ENCODE results near the gene TBL3. TPM values are rescaled to one million over a fixed set of nuclear protein-coding genes. Genes with fewer than 3 reads are reported as not detected.
A peak's percentile ranks its signal among the peaks of the same experiment; 100 is the strongest.

Gene TBL3
- total and polyA plus RNA-seq, 9 of the 15 experiments (the other 6 are each of a cell fraction or from before 2014, with no cell fraction given), result 0.97 to 117 (median 24.5) TPM

- TF ChIP-seq ZBTB2 (IDR thresholded peaks at IDR 0.05) (no peak), HDAC3 (IDR thresholded peaks at IDR 0.05; ENCODE audit: borderline replicate concordance, partially characterized antibody) (no peak), GABPA (tag; conservative IDR thresholded peaks at IDR 0.05; ENCODE audit: low read depth) (peak; percentile 66), U2AF2 (optimal IDR thresholded peaks at IDR 0.05; ENCODE audit: low read depth, low read length) (no peak), HNRNPLL (IDR thresholded peaks at IDR 0.05; ENCODE audit: low read depth, low read length, poor library complexity, severe bottlenecking) (peak; percentile 93), NFATC3 (IDR thresholded peaks at IDR 0.05) (no peak), ZNF253 (CRISPR knock-in tag; conservative IDR thresholded peaks at IDR 0.05) (no peak), LARP7 (IDR thresholded peaks at IDR 0.05) (no peak), KDM2B (CRISPR knock-in tag; IDR thresholded peaks at IDR 0.05) (peak; percentile 61; the same call in 1 of the 2 replicates), SLC30A9 (CRISPR knock-in tag; IDR thresholded peaks at IDR 0.05) (no peak), SIN3B (IDR thresholded peaks at IDR 0.05; ENCODE audit: low read depth) (peak; percentile 97), ZFP1 (CRISPR knock-in tag; IDR thresholded peaks at IDR 0.05) (no peak), GTF2E2 (tag; IDR thresholded peaks at IDR 0.05) (0 out of 2 replicates have a peak, but pooled peaks have one; percentile 35), HIVEP1 (CRISPR knock-in tag; IDR thresholded peaks at IDR 0.05) (no peak), POLR2AphosphoS5 (IDR thresholded peaks at IDR 0.05; ENCODE audit: control insufficient read depth, insufficient read depth, low read depth, low read length) (peak; percentile 55; the same call in 1 of the 2 replicates), GABPB1 (CRISPR knock-in tag; IDR thresholded peaks at IDR 0.05) (peak; percentile 81), BRF2 (IDR thresholded peaks at IDR 0.05; ENCODE audit: borderline replicate concordance, insufficient read depth, insufficient read length) (no peak), SP1 (CRISPR knock-in tag; IDR thresholded peaks at IDR 0.05) (peak; percentile 79; the same call in 1 of the 2 replicates), MXI1 (IDR thresholded peaks at IDR 0.05; ENCODE audit: low read depth, low read length) (peak; percentile 80; the same call in 1 of the 2 replicates), MCM3 (IDR thresholded peaks at IDR 0.05) (no peak), EZH2 (IDR thresholded peaks at IDR 0.05; ENCODE audit: borderline replicate concordance, low read depth, low read length) (no peak), ZBTB5 (IDR thresholded peaks at IDR 0.05) (no peak), THRAP3 (IDR thresholded peaks at IDR 0.05; ENCODE audit: borderline replicate concordance) (no peak), ESRRA (IDR thresholded peaks at IDR 0.05; ENCODE audit: borderline replicate concordance, low read depth) (peak; percentile 72; the same call in 1 of the 2 replicates)
Measured at GRCh38 chr16:1983544-1984346, 11.9 kb downstream of the TBL3 start, which contains the start of gene GFER (continued).
